NCI-H1092 treated with DMSO at 0.1 percent for 48 hours (cell line): ENCODE data around the gene PLCH2.
A peak's percentile ranks its signal among the peaks of the same experiment; 100 is the strongest.
"Not testable (repeated sequence)": the region's sequence is repeated elsewhere in the genome, so short reads cannot be mapped to it uniquely, and the experiment has no call there.

Experiments used
- DNase-seq: peaks from one replicate; lab custom pipeline; 2025; lab: John Stamatoyannopoulos, UW

The PLCH2 gene

DNA sequence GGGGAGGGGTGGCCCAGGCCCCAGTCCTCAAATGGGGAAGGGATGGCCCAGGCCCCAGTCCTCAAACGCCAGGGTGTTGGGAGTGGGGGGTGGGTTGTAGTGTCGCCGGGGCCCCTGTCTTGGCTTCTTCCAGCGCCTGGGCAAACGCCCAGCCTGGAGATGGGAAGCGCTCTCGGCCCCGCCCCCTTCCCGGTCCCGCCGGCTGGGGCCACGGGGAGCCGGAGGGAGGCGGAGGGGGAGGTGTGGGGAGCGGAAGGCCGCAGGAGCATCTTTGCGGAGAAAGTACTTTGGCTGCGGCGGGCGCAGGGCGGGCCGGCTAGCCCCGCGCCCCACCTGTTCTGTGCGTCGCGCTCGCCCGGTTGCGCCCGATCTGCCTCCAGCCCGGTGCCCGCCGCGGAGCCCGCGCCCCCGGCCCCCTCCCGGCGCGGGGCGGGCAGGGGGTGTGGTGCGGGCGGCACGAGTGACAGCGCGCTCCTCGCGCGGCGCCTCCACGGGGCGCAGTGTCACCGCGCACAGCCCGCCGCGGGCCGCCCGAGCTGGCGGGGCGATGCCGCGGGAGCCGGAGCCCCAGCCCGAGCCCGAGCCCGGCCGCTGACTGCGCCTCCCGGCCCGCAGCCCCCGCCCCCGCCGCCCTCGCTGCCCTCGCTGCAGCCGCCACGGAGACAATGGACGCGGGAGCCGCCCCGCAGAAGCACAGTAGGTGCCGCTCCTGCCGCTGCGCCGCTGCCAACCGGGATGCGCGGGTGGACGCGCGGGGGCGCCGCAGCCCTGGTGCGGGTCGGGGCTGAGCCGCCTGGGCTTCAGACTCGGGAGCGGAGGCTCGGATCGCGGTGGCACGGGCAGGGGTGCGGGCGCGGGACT is 32.6 kb upstream of the PLCH2 start:
- no peak for DNase-seq

DNA sequence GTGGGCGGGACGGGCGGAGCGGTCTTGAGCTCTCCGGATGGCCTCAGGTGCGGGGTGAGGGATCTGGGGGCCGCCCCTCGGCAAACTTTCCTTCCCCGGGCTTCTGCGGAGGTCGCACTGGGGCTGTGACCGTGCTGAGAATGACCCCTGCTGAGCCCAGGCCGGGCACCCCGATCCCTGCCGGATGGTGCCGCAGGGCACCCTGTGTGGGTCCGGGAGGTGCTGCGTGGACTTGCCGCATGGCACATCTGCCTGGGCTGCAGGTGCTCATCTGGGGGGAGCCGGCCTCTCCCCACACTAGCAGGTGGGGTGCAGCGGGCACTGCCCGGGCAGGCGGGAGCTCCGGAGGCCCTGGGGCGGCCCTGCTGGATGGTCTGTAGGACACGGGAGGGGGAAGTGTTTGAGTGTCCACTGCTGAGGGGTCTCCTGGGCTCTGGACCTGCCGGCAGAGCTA is 31.9 kb upstream of the PLCH2 start:
- DNase-seq = no peak

DNA sequence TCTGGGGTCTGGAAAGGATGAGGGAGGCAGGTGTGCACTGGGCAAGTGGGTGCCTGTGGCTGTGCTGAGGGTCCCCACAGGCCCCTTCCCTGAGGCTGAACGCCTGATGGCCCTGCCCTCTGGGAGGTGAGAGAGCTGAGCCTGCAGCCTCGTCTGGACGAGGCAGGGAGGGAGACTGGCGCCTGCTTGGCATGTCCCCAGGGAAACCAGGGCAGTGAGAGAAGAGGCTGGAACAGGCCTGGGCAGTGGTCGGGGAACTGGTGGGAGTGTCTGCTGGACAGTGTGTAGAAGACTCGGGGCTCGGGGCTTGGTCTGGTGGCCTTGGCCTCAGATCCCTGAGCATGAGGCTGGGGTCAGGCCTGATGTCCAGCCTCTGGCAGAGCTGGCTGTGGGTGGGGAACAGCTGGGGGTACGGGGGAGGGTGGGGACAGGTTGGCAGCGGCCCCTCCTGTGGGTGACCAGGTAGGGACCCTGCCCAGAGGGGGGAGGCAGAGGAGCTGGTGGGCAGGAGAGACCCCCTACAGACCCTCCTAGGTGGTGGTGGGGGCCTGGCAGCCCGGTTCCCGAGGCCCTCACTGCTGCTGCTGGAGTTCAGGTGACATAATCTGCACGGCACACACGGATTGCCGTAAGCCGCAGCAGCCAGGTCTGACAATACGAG is 30.8 kb upstream of the PLCH2 start:
- DNase-seq = no peak

DNA sequence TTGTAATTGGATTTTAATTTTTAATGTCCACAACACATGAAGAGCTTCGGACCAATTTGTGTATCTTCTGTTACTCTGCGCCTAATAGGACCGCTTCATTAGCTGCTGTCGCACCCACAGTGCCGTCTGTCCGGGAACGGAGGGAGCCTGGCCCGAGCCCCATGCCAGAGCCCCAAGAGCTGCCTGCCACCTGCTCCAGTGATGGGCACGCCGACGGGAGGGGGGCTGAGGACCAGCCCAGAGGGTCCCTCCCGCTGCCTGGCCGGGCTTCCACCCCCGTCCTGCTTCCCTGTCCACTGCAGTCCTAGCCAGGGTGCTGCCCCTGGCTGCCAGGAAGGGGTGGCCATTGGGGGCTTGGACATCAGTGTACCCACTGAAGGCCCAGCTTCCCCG is 30.3 kb upstream of the PLCH2 start:
- DNase-seq = no peak

DNA sequence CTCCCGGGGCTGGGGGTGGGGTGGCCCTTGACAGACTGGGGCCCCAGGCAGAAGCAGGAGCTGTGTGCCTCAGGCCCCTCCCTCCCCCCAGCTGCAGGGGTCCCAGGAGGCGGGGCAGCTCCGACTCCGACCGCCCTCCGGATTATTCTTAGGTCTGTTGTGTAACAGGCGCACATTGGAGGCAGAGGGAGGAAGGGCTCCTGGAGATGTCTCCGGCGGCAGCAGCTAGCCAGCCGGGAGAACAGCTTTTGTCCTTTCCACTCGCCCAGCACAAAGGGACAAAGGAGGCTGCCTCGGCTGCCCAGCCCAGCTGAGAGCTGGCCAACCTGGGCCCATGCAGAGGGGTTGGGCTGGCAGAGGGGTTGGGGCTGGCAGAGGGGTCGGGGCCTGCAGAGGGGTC is 29.7 kb upstream of the PLCH2 start:
- no peak for DNase-seq

DNA sequence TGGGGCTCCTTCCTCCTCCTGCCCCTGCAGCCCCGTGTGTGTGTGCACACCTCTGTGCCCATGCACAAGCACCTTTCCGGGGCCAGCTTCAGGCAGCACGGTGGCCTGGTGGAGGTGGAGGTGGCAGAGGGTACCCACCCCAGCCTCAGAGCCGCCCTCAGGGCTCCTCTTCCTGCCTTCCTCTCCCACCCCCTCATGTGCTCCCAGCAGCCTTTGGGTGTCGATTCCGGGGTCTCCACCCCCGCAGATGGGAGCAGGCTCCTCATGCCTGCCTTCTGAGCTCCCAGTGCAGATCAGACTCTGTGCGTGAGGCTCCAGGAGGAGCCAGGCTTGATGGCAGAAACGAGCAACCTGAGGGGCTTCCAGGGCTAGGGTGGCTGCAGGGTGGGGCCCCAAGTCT is 29.2 kb upstream of the PLCH2 start:
- DNase-seq = no peak

DNA sequence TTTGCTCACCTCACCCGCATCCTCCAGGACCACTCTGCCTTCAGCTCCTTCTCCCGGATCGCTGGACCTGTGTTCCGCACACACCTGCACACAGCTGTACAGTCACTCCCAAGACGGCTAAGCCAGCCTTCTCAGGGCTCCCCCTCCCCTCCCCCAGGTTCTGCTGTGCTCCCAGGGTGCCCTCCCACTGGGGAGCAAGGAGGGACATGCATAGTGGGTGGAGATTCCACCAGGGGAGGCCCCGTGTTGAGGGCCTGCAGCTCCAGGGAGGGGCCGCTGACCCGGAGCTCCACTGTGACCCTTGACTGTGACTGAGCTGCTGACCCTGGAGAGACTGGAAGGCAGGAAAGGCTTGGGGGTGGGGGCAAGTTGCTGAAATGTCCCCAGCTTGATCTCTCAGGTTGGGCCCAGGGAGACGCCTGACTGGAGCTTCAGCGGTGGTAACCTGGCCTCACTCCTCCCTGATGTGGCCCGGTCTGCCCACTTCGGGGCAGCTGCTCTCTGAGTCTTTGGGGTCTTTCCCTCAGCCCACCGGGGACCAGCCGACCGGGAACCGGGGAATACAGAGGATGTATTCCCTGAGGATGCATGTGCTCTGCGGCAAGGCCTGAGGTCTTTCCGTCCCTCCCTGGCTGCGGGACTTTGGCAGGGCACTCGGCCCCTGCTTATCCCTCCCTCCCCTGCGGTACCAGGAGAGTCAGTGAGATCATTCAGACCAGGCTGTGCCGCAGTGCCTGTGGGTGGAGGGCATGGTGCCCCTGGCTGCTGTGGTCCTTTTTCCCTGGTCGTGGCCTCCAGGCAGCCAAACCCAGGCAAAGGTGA is 28.6 kb upstream of the PLCH2 start:
- no peak for DNase-seq

DNA sequence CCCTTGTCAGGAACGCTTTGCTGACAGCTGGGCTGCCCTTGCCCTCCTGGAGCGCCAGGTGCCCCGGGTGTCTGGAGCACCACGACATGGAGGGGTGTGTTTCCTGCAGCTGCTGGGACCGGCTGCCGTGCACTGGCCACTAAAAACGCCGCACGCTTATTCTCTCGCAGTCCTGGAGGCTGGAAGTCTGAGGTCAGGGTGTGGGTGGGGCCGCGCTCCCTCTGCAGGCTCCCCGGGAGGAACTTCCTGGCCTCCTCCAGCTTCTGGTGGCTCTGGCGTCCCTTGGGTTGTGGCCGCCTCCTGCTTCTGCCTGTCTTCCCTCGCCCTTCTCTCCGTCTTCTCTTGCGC is 28.0 kb upstream of the PLCH2 start:
- no peak for DNase-seq

DNA sequence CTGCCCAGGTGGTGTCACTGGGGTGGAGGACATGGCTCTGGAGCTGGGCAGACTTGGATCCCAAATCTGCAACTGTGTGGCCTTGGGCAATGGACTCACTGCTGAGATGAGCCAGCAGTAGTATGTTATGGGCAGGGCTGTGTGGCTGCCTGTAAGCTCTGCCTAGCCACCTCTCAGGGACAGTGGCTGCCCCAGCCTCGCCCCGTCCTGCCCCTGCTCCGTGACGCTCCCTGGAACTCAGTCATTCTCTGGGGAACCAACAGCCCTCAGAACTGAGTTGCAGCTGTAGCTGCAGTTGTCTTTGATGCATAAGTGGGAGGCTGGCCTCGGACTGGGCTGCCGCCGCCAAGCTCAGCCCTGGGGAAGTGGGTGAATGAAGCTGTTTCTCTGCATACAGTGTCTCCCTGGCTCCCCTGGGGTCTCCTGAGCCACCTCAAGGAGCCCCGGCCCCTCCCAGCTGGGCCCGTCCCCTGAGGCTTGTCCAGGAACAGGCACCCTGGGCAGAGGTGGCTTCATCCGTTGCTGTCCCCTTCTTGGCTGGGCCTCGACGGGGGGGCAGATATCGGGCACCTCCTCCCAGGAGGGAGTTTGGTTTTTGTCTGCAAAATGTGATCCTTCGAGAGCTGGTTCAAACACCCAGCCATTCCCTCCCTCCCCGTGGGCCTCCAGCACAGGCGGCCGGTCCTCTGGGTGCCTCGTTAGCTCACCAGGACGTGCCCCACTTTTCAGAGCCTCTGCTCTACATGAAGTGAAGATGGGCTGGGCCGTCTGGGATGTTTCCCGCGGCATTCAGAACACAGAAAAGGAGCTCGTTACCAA is 26.2 kb upstream of the PLCH2 start:
- no peak for DNase-seq

DNA sequence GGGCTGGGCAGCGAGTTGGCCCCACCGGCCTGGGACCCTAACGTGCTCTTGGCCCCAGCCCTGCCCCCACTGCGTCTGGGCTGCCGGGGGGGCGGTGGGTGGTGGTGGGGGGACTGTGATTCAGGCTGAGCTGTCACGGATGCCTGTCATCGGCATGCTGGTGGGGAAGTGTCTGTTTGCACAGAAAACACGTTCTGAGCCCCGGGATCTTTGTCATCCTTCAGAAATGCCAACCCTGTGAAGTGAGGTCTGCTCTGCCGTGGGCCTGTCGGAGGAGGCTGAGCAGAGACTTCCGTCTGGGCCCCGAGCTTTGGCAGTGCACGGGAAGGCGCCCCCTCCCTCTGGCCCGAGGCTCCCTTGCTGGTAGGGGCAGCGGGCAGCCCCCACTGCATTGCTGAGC is 24.3 kb upstream of the PLCH2 start:
- DNase-seq = no peak

DNA sequence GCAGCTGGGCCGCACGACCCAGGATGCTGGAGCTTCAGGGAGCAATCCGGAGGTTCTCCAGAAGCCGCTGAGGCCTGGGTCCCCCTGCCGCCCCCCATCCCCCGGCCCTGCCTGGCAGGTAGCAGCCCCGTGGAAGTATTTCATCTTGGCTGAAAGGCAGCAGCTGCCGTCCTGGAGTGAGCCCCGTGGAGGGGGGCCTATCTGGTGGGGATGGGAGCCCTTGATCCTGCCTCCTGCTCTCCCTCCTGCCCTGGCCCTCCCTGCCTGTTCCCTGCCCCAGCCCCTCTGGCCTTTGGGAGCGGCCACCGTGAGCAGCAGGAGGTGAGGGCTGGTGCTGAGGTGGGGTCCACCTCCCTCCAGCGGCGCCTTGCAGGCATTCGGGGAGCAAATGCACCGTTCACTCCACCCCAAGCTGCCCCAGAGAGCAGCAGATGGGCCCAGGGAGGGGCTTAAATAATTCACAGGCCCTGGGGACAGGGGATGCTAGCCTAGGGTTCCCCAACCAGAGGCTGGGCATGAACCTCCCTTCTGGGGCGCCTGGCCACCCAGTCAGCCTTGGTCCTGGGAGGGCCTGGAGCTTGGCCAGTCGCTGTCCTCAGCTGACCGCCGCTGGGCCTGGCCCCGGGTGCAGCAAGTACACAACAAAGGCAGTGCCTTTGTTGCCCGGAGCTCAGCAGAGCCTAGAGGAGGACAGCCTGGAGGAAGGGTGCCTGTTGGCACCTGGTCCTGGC is 23.7 kb upstream of the PLCH2 start:
- no peak for DNase-seq

DNA sequence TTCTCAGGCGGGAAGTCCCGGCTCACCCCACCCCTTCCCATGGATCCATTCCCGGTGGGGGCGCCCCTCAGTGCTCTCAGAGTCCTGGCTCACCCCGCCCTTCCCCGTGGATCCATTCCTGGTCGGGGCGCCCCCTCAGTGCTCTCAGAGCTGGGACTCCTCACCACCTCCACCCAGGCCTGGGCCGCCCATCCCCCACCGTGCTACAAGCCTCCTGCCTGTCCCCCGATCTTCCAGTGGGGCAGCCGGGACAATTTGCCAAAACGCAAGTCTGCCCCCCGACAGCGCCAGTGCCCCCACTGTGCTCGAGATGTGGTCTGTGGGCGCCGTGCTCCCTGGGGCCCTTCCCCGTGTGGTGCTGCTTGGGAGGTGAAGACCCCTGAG is 23.2 kb upstream of the PLCH2 start:
- no peak for DNase-seq

DNA sequence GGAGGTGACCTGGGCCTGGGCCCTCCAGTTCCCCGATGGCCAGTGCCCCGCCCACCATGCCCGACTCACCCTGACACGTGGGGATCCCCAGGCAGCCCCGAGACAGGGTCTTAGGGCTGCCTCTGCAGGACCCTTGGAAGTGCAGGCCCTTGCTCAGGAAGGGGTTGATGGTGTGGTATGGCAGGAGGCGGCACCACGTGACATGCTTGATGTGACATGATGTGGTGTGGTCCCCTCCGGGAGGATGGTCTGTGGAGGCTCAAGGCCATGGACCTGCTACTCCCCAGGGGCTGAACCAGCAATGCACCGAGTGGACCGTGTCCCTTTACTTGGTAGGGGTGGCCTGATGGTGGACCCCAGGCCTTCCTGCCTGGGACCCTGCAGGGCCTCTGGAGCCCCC is 21.9 kb upstream of the PLCH2 start:
- no peak for DNase-seq

DNA sequence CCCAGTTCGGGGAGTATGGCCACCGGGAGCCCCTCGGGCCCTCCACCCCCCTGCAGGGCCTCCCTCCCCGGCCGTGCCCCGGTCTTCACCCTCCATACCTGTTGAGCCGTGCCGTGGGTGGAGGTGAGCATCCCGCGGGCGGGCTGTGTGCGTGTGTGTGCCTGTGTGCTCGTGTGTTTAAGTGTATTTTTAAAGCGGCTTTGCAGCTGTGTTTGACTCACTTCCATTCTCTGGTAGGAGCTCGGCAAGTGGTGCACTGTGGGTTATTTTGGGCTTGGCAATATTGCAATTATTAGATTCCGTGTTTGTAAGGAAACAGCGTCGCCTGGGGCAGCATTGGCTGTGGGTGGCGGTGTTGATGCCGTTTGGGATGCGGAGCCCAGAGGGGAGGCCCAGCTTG is 20.3 kb upstream of the PLCH2 start:
- no peak for DNase-seq

DNA sequence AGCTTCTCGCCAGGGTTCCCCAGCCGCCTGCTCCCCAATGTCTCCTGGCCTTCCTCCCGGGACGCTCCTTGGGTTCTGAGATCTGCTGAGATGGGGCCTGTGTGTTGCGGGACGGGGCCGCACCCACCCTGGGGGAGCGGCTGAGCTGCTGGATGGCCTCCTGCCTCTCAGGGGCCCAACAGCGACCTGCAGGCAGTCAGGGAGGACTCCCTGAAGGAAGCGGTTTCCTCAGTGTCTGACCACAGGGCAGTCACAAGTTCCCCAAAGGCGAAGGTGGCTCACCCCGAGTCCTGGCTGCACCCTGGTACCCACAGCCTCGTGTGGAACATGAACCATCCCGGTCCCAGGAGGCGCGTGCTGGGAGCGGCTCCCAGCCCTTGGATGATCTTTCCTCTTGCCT is 18.6 kb upstream of the PLCH2 start:
- no peak for DNase-seq

DNA sequence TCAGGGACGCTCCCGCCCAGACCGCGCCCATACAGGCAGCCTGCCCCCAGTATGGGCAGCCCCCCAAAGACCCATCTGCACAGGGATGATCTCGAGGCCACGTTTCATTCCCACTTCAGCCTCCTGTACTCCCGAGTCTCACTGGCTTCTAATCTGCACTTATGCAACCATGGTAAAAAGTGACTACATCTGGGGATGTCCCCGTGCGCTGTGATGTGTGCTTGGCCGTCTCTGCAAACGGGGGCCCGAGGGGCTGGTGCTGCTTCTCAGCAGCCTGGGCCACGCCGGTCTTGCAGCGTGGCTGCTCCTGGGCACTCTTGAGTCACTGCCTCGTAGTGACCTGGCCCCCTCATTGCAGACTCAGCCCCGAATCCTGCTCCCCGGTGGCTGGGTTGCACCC is 17.4 kb upstream of the PLCH2 start:
- no peak for DNase-seq

DNA sequence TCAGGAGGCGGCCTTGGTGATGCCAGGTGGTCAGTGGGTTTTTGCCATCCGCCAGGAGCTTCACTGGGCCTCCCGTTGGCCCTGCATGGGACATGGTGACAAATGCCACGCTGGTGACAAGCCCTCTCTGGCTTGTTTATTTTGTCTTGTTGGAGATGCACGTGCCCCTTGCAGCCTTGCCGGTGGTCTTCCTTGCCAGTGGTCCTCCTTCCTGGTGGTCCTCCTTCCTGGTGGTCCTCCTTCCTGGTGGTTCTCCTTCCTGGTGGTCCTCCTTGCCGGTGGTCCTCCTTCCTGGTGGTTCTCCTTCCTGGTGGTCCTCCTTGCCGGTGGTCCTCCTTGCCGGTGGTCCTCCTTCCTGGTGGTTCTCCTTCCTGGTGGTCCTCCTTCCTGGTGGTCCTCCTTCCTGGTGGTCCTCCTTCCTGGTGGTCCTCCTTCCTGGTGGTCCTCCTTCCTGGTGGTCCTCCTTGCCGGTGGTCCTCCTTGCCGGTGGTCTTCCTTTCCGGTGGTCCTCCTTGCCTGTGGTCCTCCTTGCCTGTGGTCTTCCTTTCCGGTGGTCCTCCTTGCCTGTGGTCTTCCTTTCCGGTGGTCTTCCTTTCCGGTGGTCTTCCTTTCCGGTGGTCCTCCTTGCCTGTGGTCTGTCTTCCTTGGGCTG is 16.9 kb upstream of the PLCH2 start:
- not testable (repeated sequence) for DNase-seq

DNA sequence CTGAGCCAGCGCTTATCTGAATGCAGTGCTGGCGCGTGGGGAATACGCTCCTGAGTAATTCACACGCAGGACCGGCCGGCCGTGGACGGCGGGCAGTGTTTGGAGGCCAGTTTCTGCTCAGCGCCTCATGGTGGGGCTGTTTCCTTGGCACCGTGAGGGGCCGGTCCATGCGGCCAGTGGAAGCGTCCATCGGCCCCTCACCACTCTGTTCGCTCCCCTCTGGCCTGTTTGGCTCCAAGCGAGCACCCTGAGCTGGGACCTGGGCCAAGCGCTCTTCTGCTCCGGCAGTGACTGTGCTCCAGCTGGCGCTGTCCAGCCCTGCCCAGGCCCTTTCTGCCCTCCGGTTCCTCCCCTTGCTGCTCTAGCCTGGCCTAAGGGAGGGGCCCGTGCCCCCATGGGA is 16.3 kb upstream of the PLCH2 start:
- DNase-seq = peak; percentile 19

DNA sequence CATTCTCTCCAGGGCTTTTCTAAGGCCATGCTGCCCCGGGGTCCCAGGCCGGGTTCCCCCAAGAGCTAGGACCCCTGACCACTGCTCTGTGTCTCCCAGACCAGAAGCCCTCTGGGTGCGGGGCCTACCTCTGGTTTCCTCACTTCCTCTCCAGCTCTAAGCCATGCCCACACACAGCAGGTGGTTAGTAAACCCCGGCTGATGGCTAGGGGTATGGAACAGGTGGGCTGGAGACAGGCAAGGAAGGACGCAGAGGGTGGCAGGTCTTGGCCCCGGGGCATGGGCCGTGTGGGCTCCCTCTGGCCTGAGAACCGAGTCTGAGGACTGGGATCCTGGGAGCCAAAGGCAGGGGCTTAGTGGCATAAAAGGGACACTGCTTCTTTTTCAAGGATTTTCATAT is 15.9 kb upstream of the PLCH2 start:
- DNase-seq = no peak

DNA sequence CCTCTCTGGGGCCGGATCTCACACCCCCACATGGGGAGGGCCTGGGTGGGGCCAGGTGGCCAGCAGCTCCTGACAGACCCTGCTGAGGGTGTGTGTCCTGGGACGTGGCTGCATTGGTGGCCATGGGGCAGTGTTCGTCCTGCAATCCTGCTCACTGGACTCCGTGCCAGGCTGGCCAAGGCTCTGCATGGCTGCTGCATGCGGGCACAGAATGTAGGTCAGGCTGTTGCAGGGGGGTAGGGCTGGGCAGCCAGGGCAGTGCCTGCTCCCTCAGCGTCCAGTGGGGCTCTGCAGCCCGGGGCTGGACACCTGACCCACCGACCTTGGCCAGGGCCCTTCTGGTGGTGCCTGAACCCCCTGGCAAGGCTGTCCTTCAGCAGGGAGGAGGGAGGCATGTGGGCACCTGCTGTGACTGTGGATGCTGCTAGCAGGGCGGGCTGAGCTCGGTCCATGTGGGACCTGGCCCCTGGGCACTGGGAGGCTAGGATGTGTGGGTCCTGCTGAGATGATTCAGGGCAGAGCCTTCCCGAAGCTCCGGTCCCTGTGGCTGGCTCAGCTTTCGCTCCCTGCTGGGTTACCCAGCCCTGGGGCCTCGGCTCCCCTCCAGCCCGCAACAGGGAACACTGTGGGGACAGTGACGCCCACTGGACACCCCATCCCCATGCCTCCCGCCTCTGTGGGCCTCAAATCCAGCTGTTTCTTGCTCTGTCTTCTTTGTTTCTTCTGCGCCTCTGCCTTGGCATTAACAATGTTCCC is 14.9 kb upstream of the PLCH2 start:
- DNase-seq = no peak
